Loucy (cell line): ENCODE data around the gene C14orf180.

Experiments used
- EZH2phosphoT487 ChIP-seq: fragments of 200-600 bp; IDR thresholded peaks from 2 replicates; pipeline ENCODE4 v1.6.1; 2018; ENCODE audit warnings: antibody characterized with exemption, mild to moderate bottlenecking, moderate library complexity, borderline replicate concordance
- TF ChIP-seq, protein P1 (sequence below): fragments of 200-600 bp; sonication (generic); conservative IDR thresholded peaks from 2 replicates; pipeline ENCODE4 v1.5.1; 2014; ENCODE audit warnings: mild to moderate bottlenecking, antibody characterized with exemption, low read length

DNA sequence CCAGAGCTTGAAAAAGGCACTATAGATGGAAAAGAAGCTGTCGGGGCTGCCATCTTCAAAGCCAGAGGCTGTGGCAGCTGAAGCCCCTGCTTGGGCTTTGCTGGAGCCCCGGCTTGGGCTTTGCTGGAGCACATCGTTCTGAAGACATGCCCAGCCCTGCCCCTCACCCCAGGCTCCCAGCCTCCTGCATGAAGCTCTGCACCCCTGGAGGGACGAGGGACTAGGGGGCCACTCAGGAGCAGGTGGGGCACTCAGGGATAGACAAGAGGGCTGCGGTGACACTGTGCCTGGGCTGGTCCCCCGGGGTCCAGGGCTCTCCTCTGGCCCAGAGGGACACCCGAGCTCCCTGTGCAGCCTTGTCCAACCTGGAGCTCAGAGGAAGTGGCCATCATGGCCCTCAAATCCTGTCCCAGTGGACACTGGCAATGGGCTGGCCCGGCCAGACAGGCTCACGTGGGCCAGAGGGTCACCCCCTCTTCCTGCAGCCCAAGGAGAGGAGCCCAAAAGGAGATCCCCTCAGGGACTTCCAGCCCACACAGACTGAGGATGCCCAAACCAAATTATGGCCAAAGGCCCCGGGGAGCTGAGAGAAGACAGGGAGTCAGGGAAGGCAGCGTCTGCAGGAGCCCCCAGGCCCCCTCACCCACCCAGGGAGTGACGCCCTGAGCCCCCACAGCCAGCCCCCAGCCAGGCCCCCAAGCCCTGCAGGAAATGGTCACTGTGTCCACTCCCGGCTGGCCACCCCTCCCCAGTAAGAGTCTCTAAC, 23.1 kb upstream of the C14orf180 start:
- TF ChIP-seq, protein P1, sequence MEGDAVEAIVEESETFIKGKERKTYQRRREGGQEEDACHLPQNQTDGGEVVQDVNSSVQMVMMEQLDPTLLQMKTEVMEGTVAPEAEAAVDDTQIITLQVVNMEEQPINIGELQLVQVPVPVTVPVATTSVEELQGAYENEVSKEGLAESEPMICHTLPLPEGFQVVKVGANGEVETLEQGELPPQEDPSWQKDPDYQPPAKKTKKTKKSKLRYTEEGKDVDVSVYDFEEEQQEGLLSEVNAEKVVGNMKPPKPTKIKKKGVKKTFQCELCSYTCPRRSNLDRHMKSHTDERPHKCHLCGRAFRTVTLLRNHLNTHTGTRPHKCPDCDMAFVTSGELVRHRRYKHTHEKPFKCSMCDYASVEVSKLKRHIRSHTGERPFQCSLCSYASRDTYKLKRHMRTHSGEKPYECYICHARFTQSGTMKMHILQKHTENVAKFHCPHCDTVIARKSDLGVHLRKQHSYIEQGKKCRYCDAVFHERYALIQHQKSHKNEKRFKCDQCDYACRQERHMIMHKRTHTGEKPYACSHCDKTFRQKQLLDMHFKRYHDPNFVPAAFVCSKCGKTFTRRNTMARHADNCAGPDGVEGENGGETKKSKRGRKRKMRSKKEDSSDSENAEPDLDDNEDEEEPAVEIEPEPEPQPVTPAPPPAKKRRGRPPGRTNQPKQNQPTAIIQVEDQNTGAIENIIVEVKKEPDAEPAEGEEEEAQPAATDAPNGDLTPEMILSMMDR = no peak
- no peak for TF ChIP-seq EZH2phosphoT487
